Ammon's horn (tissue), 1 donor: ENCODE data around the gene DEPP1.

Source experiments
- DNase-seq: peaks from one replicate; pipeline ENCODE4 v3.0.0-alpha.2; 2016; ENCODE audit warnings: low spot score

The DEPP1 gene

DNA sequence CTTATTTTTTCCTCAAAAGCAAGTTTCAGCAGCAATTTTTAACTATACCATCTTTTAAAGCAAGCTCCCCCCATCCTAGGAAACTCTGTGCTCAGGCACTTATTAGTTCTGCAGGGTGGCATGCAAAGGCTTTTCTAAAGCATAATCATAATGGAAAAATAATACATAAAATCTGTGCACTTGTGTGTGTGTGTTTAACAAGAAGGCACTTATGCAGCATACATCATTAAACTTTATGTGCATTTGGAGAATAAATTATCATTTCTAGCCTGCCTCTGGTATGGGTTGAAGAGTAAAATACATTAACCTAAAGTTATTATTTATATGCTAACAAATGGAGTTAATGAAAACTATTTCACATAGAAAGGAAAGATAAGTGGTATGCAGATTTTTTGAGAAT is 24.6 kb downstream of the DEPP1 start:
- DNase-seq, result no peak

DNA sequence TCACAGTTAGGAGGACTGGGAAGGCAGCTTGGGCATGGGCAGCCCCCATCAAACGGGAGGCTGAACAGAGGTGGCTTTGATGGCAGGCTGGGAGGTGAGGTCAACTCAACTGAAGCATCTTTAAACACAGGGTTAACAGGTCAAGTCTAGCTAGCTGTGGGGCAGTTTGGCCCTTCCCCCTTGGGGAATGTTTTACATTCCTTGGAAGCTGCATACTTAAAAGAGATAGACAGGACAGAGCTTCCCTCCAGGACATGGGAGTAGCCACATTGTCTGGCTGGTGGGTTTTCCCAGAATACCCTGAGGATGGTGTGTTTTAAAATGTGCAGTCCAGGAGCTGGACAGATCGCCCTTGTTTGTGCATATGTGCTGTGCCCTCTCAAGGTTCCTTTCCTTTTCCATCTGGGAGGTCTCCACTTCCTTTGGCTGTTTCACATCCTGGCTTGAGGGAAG is 25.8 kb downstream of the DEPP1 start:
- no peak for DNase-seq

DNA sequence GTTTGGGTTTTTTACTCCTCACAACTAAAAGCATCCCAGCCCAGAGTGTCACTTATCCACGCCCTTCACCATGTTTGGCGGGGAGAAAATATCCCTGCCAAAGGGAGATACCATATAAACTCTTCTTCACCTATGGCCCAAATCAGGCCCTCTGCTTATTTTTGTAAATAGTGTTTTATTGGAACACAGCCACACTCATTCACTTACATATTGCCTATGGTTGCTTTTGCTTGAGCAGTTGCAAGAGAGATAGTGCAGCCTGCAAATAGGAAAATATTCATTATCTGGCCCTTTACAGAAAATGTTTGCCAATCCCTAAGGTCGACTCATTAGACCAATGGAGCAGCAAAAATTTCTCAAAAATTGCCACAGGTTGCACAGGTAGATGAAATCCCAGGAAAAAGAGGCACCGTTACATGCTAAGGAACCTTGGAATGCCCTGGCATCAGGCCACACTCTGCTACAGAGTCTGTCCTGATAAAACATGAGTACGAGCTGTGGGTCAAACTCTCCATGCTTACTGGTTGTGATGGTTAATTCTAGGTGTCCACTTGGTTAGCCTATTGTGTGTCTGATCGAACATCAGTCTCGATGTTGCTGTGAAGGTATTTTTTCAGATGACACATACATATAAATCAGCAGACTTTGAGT is 26.9 kb downstream of the DEPP1 start:
- DNase-seq, result no peak

DNA sequence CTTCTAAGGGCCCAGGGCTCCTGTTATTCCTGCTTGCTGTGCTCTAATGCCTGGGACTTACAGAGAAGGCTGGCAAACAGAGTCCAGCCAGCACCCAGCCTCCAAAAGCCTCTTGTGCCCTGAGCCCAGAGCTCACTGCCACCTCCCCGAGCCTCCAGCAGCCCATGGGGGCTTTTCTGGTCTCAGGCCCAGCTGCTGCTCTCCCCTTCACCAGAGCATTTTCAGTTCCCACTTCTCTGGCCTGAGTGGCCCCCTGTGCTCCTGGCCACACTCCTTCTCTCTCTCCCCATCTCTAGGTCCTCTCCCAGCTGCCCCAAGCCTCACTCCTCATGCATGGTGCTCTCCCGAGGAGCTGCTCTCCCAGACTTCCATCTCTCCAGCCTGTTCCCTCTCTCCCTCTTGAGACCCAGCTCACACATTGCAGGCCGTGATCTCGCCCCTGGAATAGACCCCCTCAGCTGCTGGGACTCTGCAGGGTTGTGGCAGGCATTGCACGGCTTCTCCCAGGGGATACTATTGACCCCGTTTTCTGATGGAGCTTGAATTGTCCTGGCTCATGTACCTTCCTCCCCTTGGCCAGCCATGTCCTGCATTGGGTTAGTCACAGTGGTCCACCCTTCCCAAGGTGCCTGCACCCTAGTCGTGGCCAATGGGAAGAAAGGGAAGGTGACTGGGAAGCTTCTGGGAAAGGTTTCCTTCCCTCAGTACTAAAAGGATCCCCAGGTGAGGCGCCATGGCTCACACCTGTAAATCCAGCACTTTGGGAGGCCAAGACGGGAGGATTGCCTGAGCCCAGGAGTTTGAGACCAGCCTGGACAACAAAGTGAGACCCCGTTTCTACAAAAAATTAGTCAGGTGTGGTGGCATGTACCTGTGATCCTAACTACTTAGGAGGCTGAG is 28.0 kb downstream of the DEPP1 start:
- peak; percentile 9 for DNase-seq

DNA sequence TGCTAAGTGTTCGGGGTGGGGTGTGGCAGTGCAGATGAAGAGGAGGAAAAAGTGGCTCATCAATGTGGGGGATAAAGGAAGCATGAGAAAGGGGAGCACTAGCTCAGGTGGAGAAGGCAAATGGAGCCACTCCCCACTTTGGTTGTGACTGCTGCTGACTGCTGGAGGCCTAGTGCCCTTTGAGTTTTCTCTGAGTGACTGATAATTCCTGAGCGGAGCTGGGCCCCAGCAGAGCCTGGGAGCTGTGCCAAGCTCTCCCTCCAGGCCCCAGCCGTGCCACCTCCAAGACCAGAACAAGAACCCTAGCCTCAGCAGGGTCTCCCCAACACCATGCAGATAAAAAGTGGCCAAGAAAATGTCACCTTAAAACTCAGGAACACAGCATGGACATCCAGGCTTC is 28.7 kb downstream of the DEPP1 start:
- peak; percentile 2 for DNase-seq

DNA sequence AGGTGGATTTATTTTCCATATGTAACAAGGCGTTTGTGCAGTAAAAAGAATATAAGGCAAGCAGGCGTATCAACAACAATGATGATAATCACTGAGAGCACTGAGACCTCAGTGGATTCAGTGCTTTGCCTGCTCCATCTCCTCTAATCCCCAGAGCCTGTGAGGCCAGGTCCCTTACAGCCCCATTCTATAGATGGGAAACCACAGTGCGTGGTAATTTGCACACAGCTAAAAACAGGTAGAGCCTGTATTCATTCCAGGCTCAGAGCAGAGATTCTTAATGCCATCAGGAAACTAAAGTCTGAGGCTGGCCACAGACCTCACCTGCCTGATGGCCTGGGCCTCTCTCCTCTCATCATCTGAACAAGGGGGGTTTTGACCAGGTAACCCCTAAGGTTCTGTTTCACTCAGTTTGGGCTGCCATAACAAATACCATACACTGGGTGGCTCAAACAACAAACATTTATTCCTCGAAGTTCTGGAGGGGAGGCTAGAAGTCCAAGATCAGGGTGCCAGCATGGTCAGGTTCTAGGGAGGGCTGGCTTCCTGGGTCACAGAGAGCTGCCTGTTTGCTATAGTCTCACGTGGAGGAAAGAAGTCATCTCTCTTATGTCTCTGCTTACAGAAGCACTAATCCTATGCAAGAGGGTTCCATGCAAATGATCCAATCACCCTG is 29.3 kb downstream of the DEPP1 start:
- no peak for DNase-seq

DNA sequence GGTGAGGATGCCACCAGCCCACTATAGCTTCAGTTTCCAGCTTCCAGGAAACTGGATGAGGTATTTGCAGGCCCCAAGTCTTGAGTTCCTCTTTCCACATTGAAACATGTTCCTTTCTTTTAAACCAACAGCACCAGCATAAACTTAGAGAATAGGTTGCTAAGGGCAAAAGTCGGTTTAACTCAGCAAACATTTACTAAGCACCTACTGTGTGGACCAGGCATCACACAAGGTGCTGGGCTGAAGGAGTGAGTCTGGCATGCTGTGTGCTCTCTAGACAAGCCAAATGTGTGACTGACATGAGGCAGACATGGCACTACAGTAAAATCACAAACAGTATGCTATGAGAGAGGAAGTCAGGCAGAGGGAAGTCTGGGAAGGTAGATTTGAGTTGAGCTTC is 30.0 kb downstream of the DEPP1 start:
- DNase-seq, result peak; percentile 4

DNA sequence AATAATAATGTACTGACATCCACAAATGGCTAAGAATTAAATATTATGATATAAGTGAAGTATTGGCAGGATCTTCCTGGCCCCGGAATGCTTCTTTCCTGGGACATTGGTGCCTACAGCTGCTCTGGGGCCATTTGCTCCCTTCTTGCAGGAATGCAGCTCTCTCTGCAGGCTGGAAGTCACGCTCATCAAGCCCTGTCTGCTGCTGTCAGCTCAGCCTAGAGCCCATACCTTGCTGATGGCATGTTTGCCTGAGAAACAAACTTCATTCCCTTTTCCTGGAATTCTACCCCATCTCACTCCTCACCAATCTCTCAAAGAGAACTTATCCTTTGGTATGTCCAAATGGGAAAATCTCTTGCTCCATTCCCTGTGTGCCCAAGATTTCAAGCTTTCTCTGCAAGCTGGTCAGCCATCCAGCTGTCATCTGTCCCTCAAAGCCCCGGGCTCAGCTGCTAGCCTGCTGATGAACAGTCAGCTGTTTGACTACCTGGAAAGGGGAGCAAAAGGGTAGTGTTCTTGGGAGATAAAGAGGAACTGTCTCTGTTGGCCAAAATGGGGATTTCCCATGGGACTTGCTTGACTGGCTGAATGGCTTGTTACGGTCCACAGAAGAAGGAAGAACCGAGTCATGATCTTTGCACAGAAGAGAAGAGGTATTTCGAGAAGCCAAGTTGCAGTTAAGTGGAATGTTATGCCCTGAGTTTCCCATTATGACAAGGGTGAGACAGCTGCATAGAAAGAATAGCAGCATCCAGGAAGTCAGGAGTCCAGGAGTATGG is 31.0 kb downstream of the DEPP1 start:
- DNase-seq, result no peak

DNA sequence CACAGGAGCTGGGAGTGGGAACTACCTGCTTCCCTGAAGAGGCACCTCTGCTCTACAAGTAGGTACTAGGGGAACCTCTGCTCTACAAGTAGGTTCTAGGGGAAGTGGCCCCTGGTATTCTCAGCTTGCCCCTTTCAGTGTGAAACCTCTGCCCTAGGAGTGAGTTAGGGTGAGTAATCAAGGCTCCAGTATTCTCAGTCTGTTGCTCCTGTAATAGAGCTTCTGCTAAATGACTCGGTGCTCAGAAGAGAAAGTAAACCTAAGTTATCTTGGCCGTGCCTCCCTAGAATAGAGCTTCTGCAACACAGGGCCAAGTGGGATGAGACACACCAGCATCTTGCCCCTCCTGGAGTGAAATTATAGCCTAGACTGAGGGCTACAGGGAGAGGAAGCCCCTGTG is 32.4 kb downstream of the DEPP1 start:
- no peak for DNase-seq

DNA sequence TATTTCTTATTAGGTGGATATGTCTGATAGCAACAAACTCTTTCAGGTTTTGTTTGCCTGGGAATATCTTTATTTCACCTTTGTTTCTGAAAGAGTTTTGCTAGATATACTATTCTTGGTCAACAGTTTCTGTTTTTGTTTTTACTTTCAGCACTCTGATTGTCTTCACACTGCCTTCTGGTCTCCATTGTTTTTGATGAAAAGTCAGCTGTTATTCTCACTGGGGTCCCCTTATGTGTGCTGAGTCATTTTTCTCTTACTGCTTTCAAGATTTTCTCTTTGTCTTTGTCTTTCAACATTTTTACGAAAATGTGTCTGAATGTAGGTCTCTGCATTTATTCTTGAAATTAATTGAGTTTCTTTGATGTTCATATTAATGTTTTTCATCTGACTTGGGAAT is 34.3 kb downstream of the DEPP1 start:
- no peak for DNase-seq

DNA sequence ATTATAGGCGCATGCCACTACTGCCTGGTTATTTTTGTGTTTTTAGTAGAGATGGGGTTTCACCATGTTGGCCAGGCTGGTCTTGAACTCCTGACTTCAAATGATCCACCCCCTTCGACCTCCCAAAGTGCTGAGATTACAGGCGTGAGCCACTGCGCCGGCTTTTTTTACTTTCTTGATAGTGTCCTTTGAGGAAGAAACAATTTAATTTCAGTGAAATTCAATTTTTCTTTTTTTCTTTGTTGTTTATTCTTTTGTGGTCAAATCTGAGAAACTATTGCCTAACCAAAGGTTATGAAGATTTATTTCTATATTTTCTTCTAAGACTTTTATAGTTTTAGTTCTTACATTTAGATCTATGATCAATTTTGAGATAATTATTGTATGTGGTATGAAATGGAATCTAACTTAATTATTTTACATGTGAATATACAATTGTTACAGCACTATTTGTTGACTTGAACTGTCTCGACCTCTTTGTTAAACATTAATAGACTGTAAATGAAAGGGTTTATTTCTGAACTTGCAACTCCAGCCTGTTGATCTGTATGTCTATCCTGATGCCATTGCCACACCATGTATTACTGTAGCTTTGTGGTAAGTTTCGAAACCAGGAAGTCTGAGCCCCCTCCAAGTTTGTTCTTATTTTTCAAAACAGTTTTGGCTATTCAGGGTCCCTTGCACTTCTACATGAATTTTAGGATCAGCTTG is 38.8 kb downstream of the DEPP1 start:
- no peak for DNase-seq

DNA sequence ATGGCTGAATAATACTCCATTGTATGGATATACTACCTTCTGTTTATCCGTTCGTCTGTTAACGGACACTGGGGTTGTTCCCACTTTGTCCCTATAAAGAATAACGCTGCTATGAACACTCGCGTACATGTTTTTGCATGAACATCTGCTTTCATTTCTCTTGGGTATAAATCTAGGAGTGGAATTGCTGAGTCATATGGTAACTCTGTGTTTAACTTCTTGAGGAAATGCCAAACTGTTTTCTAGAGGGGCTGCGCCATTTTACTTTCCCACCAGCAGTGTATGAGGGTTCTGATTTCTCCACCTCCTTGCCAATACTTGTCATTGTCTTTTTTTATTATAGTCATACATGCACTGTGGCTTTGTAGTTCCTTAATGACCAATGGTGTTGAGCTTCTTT is 39.7 kb downstream of the DEPP1 start:
- no peak for DNase-seq

DNA sequence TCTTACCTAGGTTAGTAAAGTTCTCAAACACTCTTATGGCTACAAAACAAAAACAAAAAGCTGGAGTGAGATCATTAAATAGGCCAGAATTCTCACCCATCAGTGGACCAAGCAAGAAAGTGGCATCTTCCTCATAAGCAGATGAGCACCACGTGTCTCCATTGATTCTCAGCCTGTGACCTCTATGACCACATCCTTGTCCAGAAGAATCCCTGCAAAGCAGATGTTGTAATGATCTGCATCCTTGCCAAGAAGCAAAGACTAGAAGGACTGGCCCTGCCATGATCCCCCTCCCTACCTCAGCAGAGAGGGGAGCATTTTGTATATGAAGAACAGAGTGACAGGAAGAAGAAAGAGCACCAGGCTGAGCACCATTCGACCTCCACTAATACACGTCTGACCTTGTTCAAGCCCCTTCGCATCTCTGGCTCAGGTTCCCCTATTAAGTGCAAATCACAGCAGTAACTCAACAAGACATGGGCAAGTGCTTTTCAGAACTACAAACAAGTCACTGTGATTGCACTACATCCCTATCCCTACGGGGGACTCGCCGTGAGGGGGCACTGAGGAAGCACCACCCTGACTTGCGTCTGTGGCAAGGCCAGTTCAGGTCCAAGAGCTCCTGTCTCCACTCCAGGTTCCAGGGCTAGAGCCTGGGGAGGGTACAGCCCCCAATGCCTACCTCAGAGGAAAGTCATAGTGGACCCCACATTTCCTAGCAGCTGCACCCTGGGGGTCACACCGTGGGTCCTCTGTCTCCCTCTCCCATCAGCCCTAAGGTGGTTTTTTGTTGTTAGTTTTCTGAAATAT is 41.2 kb downstream of the DEPP1 start:
- DNase-seq, result peak; percentile 63

DNA sequence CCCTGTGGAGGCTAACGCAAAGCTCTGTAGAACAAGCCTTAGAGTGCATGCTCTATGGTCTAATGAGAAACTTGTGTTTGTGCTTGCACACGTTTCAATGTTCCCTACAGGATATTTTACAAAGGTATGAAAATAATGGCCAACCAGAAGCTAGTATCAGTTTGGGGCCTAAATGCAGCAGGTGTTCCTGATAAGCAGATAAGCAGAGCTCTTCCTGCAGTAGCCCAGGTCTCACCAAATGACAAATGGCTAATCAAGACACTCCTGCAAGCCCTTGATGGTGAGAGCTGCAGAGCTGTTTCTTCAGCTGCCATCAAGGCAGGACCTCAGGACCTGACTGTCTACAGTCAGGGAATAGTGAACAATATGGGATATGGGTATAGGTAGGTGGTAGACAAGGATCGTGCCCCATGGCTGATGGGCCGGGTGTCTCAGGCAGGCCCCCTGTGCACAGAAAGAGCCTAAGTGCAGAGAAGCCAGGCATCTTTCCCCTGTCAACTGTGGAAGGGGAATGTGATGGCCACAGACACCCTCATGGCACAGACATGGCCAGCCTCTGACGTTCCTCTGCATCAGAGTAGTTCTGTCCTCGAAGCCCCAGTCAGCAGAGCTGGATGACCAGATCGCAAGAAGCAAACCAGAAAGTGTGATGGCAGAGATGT is 42.2 kb downstream of the DEPP1 start:
- DNase-seq, result no peak

DNA sequence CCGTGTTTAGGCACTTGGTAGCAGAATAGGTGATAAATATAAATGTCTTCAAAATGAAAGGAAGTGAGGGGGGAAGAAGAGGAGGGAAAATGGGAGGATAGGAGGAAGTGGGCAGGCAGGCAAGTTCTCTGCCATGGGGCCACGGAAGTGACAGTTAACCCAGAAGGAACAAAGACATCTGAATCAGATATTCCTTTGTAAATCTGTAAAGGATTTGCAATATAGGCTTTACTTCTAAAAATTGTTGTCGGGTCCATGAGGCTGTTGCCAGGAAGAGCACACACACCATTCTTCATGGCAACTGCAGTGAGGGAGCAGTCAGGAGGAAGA is 42.7 kb downstream of the DEPP1 start:
- DNase-seq, result no peak

DNA sequence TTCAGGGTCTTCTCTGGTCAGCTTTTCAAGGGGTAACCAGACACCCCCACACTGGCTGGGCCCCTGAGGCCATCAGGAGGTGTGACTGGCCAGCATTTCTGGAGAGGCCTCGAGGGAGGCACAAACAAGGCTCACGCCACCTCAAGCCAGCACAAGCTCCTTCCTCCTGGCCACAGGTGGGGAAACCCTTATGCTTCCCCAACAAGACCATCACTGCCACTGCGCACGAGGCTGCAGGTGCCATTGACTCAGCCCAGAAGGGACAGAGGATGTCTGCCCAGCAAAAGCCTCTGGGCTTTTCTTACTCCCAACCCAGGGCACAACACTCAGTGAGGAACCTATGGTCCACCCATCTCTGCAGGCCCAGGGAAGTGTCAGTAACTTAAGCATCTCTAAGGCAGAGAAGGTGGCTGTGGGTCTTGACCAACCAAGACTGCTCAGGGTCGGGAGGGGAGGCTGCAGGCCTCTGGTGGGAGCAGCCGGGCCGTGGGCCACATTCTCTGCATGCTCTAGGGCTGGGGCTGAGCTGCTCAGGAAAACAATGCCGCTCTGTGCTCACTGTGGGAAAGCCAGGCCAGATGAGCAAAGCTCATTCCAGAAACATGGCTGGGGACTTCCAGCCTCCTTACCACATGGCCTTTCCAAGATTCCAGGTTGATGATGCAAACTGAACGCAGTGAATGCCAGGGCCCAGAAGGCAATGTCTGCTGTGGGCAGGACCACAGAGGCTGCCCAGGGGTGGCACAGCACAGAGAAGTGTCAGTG is 43.2 kb downstream of the DEPP1 start:
- peak; percentile 91 for DNase-seq

DNA sequence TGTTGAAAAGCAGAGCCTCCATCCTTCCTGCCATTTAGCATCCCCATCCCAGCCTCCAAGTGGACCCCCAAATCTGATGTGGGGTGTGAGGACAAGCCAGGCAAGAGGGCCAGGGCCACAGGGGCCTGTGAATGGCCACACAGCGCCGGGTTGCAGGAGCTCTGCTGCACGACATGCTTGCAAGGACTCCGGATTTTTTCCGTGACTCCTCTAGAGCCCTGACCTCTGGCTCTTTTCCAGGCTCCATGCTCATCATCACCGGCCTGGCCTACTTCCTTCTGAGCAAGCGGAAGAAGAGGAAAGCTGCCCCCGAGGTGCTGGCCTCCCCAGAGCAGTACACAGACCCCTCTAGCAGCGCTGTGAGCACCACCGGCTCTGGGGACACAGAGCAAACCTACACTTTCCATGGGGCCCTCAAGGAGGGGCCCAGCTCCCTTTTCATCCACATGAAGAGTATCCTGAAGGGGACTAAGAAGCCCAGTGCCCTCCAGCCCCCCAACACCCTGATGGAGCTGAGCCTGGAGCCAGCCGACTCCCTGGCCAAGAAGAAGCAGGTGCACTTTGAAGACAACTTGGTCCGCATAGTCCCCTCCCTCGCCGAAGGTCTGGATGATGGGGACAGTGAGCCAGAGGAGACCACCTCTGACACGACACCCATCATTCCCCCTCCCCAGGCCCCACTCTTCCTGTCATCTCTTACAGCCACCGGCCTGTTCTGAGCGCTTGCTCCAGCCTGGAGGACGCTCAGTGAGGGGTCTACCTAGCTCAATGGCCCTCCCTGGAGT is 44.0 kb downstream of the DEPP1 start:
- no peak for DNase-seq

DNA sequence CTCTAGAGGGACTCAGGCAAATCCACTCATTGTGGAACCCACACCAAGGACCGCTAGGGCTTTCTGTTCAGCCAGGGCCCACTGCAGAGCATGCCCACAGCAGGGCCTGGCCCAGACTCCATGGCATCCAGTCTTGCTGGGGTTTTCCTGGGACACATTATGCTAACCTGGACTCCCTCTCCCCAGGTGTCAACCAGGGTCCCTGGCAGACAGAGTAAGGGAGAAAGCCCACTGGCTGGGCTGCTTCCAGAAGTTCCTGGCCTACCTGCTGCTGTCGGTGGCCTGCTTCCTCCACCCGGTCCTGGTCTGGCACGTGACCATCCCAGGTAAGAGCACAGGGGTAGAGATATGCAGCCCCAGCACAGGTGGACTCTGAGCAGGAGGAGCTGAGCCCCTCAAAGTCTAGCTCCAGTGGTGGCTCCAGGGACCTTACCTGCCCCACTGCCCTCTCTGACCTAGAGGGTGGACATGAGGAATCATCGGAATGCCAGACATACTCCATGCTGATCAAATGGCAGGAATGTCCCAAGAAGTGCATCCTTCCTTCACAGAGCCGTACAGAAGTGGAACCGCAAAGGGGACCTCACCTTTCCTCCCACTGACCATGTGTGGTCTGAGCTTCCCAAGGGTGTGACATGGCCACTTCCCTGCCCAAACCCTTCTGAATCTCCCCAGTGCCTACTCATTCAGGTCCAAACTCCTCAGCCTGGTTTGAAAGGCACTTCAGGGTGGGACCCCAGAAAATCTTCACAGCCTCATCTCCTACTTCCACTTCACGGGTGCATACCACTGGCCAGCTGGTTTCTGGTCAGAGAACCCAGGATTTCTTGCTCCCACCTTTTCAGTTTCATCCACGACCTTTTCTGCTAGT is 44.9 kb downstream of the DEPP1 start:
- DNase-seq, result no peak
